Bronchial epithelial cell (primary cell): ENCODE measurements around the gene TTYH2. TPM values are rescaled to one million over a fixed set of nuclear protein-coding genes. Genes with fewer than 3 reads are reported as not detected.

Experiments
- DNase-seq: peaks from one replicate; pipeline ENCODE4 v3.0.0-alpha.2; 2010; ENCODE audit warnings: low read depth
- FAIRE-seq: peaks from 2 replicates; lab custom pipeline; 2011; peaks lifted over from hg19 to GRCh38; lab: Jason Lieb, UNC
- H3K27me3 ChIP-seq: 2 replicates; pipeline ENCODE4 v1.5.1; 2011; ENCODE audit warnings: low read length; ENCODE audit not compliant: control insufficient read depth, insufficient read depth
- H3K36me3 ChIP-seq: 2 replicates; pipeline ENCODE4 v1.5.1; 2011; ENCODE audit warnings: low read length; ENCODE audit not compliant: control insufficient read depth, insufficient read depth
- H3K4me3 ChIP-seq: 2 replicates; pipeline ENCODE4 v1.5.1; 2011; ENCODE audit warnings: mild to moderate bottlenecking, low read depth, low read length, control low read depth
- total RNA-seq: library from RNA; depleted of rRNA; stranded (reverse); fragments of >200 nt; gene quantifications from 2 replicates; pipeline ENCODE4 v1.2.1, GENCODE V29; 2014
- TF ChIP-seq, protein P1 (sequence below): IDR thresholded peaks from 2 replicates; pipeline ENCODE4 v1.5.1; 2011; ENCODE audit warnings: mild to moderate bottlenecking, moderate library complexity, low read length, control low read depth, inconsistent platforms; ENCODE audit not compliant: insufficient read depth, severe bottlenecking

TTYH2 gene
- total RNA-seq, 1 donor from 2014 or later = 2.4 TPM

- DNase-seq = no peak
- H3K36me3 ChIP-seq = no peaks in the 10 kb centered on the region
- no peak for FAIRE-seq
- H3K4me3 ChIP-seq = no peak overlapping the region
- TF ChIP-seq, protein P1, sequence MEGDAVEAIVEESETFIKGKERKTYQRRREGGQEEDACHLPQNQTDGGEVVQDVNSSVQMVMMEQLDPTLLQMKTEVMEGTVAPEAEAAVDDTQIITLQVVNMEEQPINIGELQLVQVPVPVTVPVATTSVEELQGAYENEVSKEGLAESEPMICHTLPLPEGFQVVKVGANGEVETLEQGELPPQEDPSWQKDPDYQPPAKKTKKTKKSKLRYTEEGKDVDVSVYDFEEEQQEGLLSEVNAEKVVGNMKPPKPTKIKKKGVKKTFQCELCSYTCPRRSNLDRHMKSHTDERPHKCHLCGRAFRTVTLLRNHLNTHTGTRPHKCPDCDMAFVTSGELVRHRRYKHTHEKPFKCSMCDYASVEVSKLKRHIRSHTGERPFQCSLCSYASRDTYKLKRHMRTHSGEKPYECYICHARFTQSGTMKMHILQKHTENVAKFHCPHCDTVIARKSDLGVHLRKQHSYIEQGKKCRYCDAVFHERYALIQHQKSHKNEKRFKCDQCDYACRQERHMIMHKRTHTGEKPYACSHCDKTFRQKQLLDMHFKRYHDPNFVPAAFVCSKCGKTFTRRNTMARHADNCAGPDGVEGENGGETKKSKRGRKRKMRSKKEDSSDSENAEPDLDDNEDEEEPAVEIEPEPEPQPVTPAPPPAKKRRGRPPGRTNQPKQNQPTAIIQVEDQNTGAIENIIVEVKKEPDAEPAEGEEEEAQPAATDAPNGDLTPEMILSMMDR = no peak
- no peaks in the 10 kb centered on the region for H3K27me3 ChIP-seq
These were observed 15.1 kb downstream of the TTYH2 start for GRCh38 chr17:74228306-74228978.

- TF ChIP-seq, protein P1 = no peak
- FAIRE-seq = no peak
- H3K36me3 ChIP-seq = no peaks in the 10 kb centered on the region
- no peak for DNase-seq
- H3K4me3 ChIP-seq = no peak overlapping the region
- no peaks in the 10 kb centered on the region for H3K27me3 ChIP-seq
These were observed 17.5 kb downstream of the TTYH2 start for GRCh38 chr17:74230896-74231295.

GRCh38 chr17:74231928-74232907, 18.8 kb downstream of the TTYH2 start:
- FAIRE-seq = no peak
- TF ChIP-seq, protein P1 = no peak
- Histone ChIP-seq H3K4me3 (no peak overlapping the region), H3K36me3 (no peaks in the 10 kb centered on the region), H3K27me3 (no peaks in the 10 kb centered on the region)
- no peak for DNase-seq

DNA sequence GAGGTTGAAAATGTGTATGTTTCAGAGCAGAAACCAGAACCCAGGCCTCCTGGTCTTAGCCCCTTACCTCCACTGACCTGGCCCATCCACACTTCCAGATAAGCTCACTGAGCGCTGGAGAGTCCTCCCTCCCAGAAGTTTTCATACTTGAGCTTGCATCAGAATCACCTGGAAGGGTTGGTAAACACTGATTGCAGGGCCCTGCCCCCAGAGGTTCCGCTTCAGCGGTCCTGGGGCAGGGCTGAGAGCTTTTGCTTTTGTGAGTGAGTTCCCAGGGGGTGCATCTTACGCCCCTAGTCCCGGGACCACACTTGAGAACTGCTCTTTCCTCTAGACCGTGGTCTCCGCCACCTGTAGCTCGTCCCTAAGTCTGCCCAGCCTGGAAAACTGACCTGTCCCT, 20.6 kb downstream of the TTYH2 start:
- H3K36me3 ChIP-seq = no peaks in the 10 kb centered on the region
- DNase-seq = no peak
- TF ChIP-seq, protein P1 = no peak
- H3K27me3 ChIP-seq = no peaks in the 10 kb centered on the region
- no peak overlapping the region for H3K4me3 ChIP-seq
- no peak for FAIRE-seq

GRCh38 chr17:74234486-74234885, 21.1 kb downstream of the TTYH2 start:
- Histone ChIP-seq H3K4me3 (no peak overlapping the region), H3K36me3 (no peaks in the 10 kb centered on the region), H3K27me3 (no peaks in the 10 kb centered on the region)
- TF ChIP-seq, protein P1 = no peak
- DNase-seq (no peak), FAIRE-seq (no peak)
